Hematopoietic multipotent progenitor cell (in vitro differentiated cells): ENCODE measurements around the gene SYNGR1. TPM values are rescaled to one million over a fixed set of nuclear protein-coding genes. Genes with fewer than 3 reads are reported as not detected.

Experiments used
- DNase-seq, 3 donors: peaks; one replicate each; pipeline ENCODE4 v3.0.0-alpha.2; 2011 to 2015; ENCODE audit warnings: low read depth in 2 of 3, low spot score in 2 of 3
- total RNA-seq: library from RNA; depleted of rRNA; stranded (reverse); fragments of >200 nt; gene quantifications from one replicate; pipeline ENCODE4 v1.2.3, GENCODE V29; 2012

Gene SYNGR1
- 92.9 TPM for total RNA-seq

GRCh38 chr22:39349967-39350726 is at the start of gene SYNGR1:
Gene SYNGR1 (plus strand): TSS chr22:39349991. CDS start chr22:39350011, 20 bp downstream.
- DNase-seq = no peak

- peak in 1 of 3 donors; percentile 58 for DNase-seq
Observed at GRCh38 chr22:39300186-39300830, 49.5 kb upstream of the SYNGR1 start.

GRCh38 chr22:39301108-39301507 is 48.7 kb upstream of the SYNGR1 start:
- no peak for DNase-seq

- no peak for DNase-seq
Observed at GRCh38 chr22:39301926-39302325, 47.9 kb upstream of the SYNGR1 start.

- no peak for DNase-seq
Observed at GRCh38 chr22:39302431-39302960, 47.3 kb upstream of the SYNGR1 start.

GRCh38 chr22:39303358-39303757 is 46.4 kb upstream of the SYNGR1 start:
- no peak for DNase-seq

- no peak for DNase-seq
Observed at GRCh38 chr22:39303892-39304671, 45.7 kb upstream of the SYNGR1 start.

- peak in 2 of 3 donors; percentile 54 to 58 for DNase-seq
Observed at GRCh38 chr22:39306456-39307361, 43.1 kb upstream of the SYNGR1 start.

- peak in 1 of 3 donors; percentile 54 for DNase-seq
Observed at GRCh38 chr22:39308614-39309363, 41.0 kb upstream of the SYNGR1 start.

GRCh38 chr22:39309364-39309861 is 40.4 kb upstream of the SYNGR1 start:
- no peak for DNase-seq

GRCh38 chr22:39309881-39310714 is 39.7 kb upstream of the SYNGR1 start:
- no peak for DNase-seq

GRCh38 chr22:39311592-39312400 is 38.0 kb upstream of the SYNGR1 start:
- no peak for DNase-seq

- no peak for DNase-seq
Observed at GRCh38 chr22:39312410-39312809, 37.4 kb upstream of the SYNGR1 start.

GRCh38 chr22:39313258-39314001 is 36.4 kb upstream of the SYNGR1 start:
- no peak for DNase-seq

GRCh38 chr22:39314251-39314971 is 35.4 kb upstream of the SYNGR1 start:
- DNase-seq = no peak

- DNase-seq = no peak
Observed at GRCh38 chr22:39315389-39315788, 34.4 kb upstream of the SYNGR1 start.
